Ovary (tissue), 9 donors: ENCODE data around the gene MED6. TPM values are rescaled to one million over a fixed set of nuclear protein-coding genes. Genes with fewer than 3 reads are reported as not detected.

Source experiments
- DNase-seq, 5 donors: peaks; one replicate each; pipeline ENCODE4 v3.0.0-alpha.2; 2019 to 2020
- H3K27ac ChIP-seq, 2 donors: fragments of 200-600 bp; one replicate each; pipeline versions ENCODE4 v1.5.1 to v1.8.0; 2019 to 2022
- H3K27me3 ChIP-seq: fragments of 200-600 bp; one replicate; pipeline ENCODE4 v1.8.0; 2022
- H3K36me3 ChIP-seq: fragments of 200-600 bp; sonication (generic); one replicate; pipeline ENCODE4 v1.5.1; 2019
- H3K4me1 ChIP-seq: one replicate; pipeline ENCODE4 v1.8.1; 2013; ENCODE audit warnings: mild to moderate bottlenecking, moderate library complexity; ENCODE audit not compliant: insufficient read depth
- H3K4me3 ChIP-seq: fragments of 200-600 bp; sonication (generic); one replicate; pipeline ENCODE4 v1.5.1; 2017
- H3K9me3 ChIP-seq, 2 donors: fragments of 200-600 bp in 1 of 2; sonication (generic) in 1 of 2; one replicate each; pipeline versions ENCODE4 v1.5.1 to v1.8.1; 2013 to 2019; ENCODE audit warnings: mild to moderate bottlenecking in 1 of 2, moderate library complexity in 1 of 2
- EP300 ChIP-seq: sonication (generic); formaldehyde crosslinking; IDR thresholded peaks from one replicate; pipeline ENCODE4 v1.6.1; 2017; ENCODE audit warnings: antibody characterized with exemption
- POLR2A ChIP-seq: fragments of 450-650 bp; IDR thresholded peaks from one replicate; pipeline ENCODE4 v1.6.1; 2017; ENCODE audit warnings: antibody characterized with exemption, mild to moderate bottlenecking, moderate library complexity
- WGBS, 3 donors: extraction: QIAGEN DNeasy Blood & Tissue Kit in 1 of 3; methylation state at CpG; one replicate each; pipeline versions ENCODE4 v1.1.5 to v1.1.7; 2013 to 2017; 5-methylcytosine and 5-hydroxymethylcytosine counted together
- intact Hi-C, 4 donors: fragments of 100-400 bp; cut with DNase I; formaldehyde crosslinking; loops; one replicate each; pipeline versions ENCODE4 v1.11.0 to v1.15.1; 2022 to 2023
- polyA plus RNA-seq, 2 donors: library from polyadenylated mRNA; stranded (reverse); fragments of 200-250 nt in 1 of 2; fragments of 350-450 nt in 1 of 2; fragmentation: Illumina TruSeq in 1 of 2; extraction: RNeasy Lipid Tissue Mini Kit (QIAGEN cat#74804) in 1 of 2; gene quantifications; one replicate each; pipeline ENCODE4 v1.2.3, GENCODE V29; 2013 to 2014
- total RNA-seq, 7 donors: library from RNA; depleted of rRNA in 2 of 7; stranded (reverse); fragments of >200 nt in 2 of 7; fragmentation: NEBNext Ultra II Directional in 3 of 7; extraction: Animal tissue kit (Norgen Biotek cat#: 25700) in 3 of 7; gene quantifications; one replicate each; pipeline versions ENCODE4 v1.1.0 to v1.2.4, GENCODE V29; 2016 to 2023
- TF ChIP-seq, protein P1 (sequence below), 3 donors: fragments of 450-650 bp in 2 of 3; fragments of 200-600 bp in 1 of 3; IDR thresholded peaks; one replicate each; pipeline versions ENCODE4 v1.5.1 to v1.8.0; 2016 to 2022; ENCODE audit warnings: antibody characterized with exemption in 3 of 3, mild to moderate bottlenecking in 1 of 3
- donor health status: DM: no; HTN: no; CAD: no; lungs with moderate emphysema.
- donor health status: DM: no; HTN: no; CAD: no.
- donor health status: Bipolar disorder and iron deficiency.
- donor health status: DM: yes; HTN: yes; CAD: no.
- donor health status: DM: no; HTN: no; CAD: no.
- donor health status: DM: yes; HTN: yes; CAD: no.

Gene MED6
- total and polyA plus RNA-seq, 9 donors = 20.0 to 41.5 (median 35.8) TPM

DNA sequence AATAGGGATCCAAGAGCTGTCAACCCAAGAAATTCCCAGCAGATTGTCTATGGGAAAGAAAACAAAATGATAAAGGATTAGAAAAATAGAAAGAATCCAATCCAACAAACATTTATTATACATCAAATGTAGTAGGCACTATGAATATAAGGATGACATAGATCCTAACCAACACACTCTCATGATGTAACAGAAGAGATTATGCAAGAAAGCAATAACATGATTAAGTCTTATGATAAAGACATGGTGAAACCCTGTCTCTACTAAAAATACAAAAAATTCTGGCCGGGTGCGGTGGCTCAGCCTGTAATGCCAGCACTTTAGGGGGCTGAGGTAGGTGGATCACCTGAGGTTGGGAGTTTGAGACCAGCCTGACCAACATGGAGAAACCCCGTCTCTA lies 2.7 kb downstream of the MED6 start:
- H3K4me1 ChIP-seq = peaks cover 5% of the 10 kb centered on the region
- no peaks in the 10 kb centered on the region for H3K9me3 ChIP-seq
- H3K36me3 ChIP-seq = no peaks in the 10 kb centered on the region
- intact Hi-C loops = no loop called here
- no peak overlapping the region for H3K27ac ChIP-seq
- H3K4me3 ChIP-seq = no peak overlapping the region
- no peaks in the 10 kb centered on the region for H3K27me3 ChIP-seq
- WGBS, 3 donors = 85 to 90% (median 88%) methylated on average over 3 of the region's 3 CpGs
- TF ChIP-seq, protein P1, sequence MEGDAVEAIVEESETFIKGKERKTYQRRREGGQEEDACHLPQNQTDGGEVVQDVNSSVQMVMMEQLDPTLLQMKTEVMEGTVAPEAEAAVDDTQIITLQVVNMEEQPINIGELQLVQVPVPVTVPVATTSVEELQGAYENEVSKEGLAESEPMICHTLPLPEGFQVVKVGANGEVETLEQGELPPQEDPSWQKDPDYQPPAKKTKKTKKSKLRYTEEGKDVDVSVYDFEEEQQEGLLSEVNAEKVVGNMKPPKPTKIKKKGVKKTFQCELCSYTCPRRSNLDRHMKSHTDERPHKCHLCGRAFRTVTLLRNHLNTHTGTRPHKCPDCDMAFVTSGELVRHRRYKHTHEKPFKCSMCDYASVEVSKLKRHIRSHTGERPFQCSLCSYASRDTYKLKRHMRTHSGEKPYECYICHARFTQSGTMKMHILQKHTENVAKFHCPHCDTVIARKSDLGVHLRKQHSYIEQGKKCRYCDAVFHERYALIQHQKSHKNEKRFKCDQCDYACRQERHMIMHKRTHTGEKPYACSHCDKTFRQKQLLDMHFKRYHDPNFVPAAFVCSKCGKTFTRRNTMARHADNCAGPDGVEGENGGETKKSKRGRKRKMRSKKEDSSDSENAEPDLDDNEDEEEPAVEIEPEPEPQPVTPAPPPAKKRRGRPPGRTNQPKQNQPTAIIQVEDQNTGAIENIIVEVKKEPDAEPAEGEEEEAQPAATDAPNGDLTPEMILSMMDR (IDR thresholded peaks at IDR 0.05) = no peak
- no peak for TF ChIP-seq EP300
- no peak for TF ChIP-seq POLR2A
- no peak for DNase-seq

GRCh38 chr14:70595443-70596185 lies 4.8 kb downstream of the MED6 start:
- H3K27ac ChIP-seq = no peak overlapping the region
- H3K4me1 ChIP-seq = peaks cover 3% of the 10 kb centered on the region
- H3K27me3 ChIP-seq = no peaks in the 10 kb centered on the region
- 81 to 86% (median 84%) methylated on average over 9 of the region's 9 CpGs for WGBS, 3 donors
- H3K4me3 ChIP-seq = no peak overlapping the region
- H3K9me3 ChIP-seq = no peaks in the 10 kb centered on the region
- intact Hi-C loops = no loop called here
- TF ChIP-seq, protein P1 (IDR thresholded peaks at IDR 0.05) = no peak
- TF ChIP-seq EP300 (no peak), POLR2A (no peak)
- no peak for DNase-seq
- H3K36me3 ChIP-seq = no peaks in the 10 kb centered on the region

DNA sequence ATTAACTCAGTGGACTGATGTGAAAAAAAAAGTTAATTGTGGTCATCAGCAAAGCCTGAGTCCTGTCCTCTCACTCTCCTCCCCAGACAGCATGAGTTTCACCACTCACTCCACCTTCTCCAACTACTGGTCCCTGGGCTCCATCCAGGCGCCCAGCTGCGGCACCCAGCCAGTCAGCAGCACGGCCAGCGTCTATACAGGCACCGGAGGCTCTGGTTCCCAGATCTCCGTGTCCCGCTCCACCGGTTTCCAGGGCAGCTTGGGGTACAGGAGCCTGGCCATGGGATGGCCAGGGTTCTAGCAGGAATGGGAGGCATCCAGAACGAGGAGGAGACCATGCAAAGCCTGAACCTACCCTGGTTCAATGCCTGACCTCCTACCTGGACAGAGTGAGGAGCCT lies 6.0 kb downstream of the MED6 start:
- H3K27me3 ChIP-seq = no peaks in the 10 kb centered on the region
- H3K27ac ChIP-seq = no peak overlapping the region
- no peak overlapping the region for H3K4me3 ChIP-seq
- WGBS, 3 donors = 97 to 99% (median 98%) methylated on average over 9 of the region's 9 CpGs
- peaks cover 3% of the 10 kb centered on the region for H3K4me1 ChIP-seq
- TF ChIP-seq EP300 (no peak), POLR2A (no peak)
- TF ChIP-seq, protein P1 (IDR thresholded peaks at IDR 0.05) = no peak
- intact Hi-C loops = no loop called here
- DNase-seq = no peak
- no peaks in the 10 kb centered on the region for H3K36me3 ChIP-seq
- H3K9me3 ChIP-seq = no peaks in the 10 kb centered on the region

DNA sequence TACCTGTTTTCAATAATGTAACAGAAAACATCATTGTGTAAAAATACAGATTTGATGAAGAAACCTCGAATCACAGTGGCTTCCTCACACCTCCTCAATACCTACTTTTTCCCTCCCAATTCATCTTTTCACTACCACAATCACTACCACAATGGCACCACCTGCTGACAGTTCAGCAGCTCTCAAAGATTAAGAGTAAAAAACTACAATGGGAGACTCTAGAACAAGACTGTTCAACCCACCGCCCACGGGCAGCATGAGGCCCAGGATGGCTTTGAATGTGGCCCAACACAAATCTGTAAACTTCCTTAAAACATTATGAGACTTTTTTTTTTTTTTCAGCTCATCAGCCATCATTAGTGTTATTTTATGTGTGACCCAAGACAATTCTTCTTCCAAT lies 15.2 kb downstream of the MED6 start:
- no peaks in the 10 kb centered on the region for H3K9me3 ChIP-seq
- no peaks in the 10 kb centered on the region for H3K27me3 ChIP-seq
- no peaks in the 10 kb centered on the region for H3K4me1 ChIP-seq
- TF ChIP-seq EP300 = no peak
- TF ChIP-seq, protein P1 (IDR thresholded peaks at IDR 0.05) = no peak
- no peak for DNase-seq
- H3K36me3 ChIP-seq = no peaks in the 10 kb centered on the region
- H3K27ac ChIP-seq = no peak overlapping the region
- H3K4me3 ChIP-seq = no peak overlapping the region
- intact Hi-C loops = no loop called here
- WGBS, 3 donors = 85 to 89% (median 86%) methylated on average over 3 of the region's 3 CpGs
